ENCODE results near the gene ZNF770.

GRCh38 chr15:35023804-35024203, 35.7 kb upstream of the ZNF770 start:
- TF ChIP-seq CTCF (IDR thresholded peaks at IDR 0.05) (no peak), EZH2 (IDR thresholded peaks at IDR 0.05; ENCODE audit: borderline replicate concordance, insufficient read depth, low read depth, low read length, poor library complexity, severe bottlenecking) (no peak)

Measured in B cell (primary cell).